MM.1S (cell line): Measurements from ENCODE around the gene TRPC6.

ENCODE experiments used
- DNase-seq: peaks from one replicate; pipeline ENCODE4 v3.0.0-alpha.2; 2015
- H2AFZ ChIP-seq: fragments of 300-600 bp; sonication (generic); 2 replicates; pipeline ENCODE4 v1.6.0; 2016; ENCODE audit warnings: antibody characterized with exemption, low read length
- H3F3A ChIP-seq: fragments of 300-600 bp; sonication (generic); 2 replicates; pipeline ENCODE4 v1.6.1; 2016; ENCODE audit warnings: mild to moderate bottlenecking, antibody characterized with exemption, low read length, moderate library complexity, mixed read lengths; ENCODE audit not compliant: insufficient read depth
- H3K27ac ChIP-seq: fragments of 300-600 bp; sonication (generic); 2 replicates; pipeline ENCODE4 v1.5.1; 2016; ENCODE audit warnings: mild to moderate bottlenecking, low read length
- H3K27me3 ChIP-seq: fragments of 300-600 bp; sonication (generic); replicated peaks from 2 replicates; pipeline ENCODE4 v1.6.0; 2016; ENCODE audit warnings: low read length; ENCODE audit not compliant: insufficient read depth
- H3K36me3 ChIP-seq: fragments of 300-600 bp; sonication (generic); replicated peaks from 2 replicates; pipeline ENCODE4 v1.6.1; 2016; ENCODE audit warnings: mild to moderate bottlenecking, low read length, mixed read lengths; ENCODE audit not compliant: insufficient read depth
- H3K4me1 ChIP-seq: fragments of 300-600 bp; sonication (generic); 2 replicates; pipeline ENCODE4 v1.6.1; 2016; ENCODE audit warnings: low read length, mixed read lengths
- H3K4me2 ChIP-seq: fragments of 300-600 bp; sonication (generic); 2 replicates; pipeline ENCODE4 v1.6.0; 2016; ENCODE audit warnings: low read depth, low read length
- H3K4me3 ChIP-seq: fragments of 300-600 bp; sonication (generic); 2 replicates; pipeline ENCODE4 v1.5.1; 2016; ENCODE audit warnings: low read length, mixed read lengths
- H3K79me2 ChIP-seq: fragments of 300-600 bp; sonication (generic); 2 replicates; pipeline ENCODE4 v1.6.1; 2016; ENCODE audit warnings: mixed run types, low read length, mixed read lengths
- H3K9ac ChIP-seq: fragments of 300-600 bp; sonication (generic); 2 replicates; pipeline ENCODE4 v1.6.1; 2016; ENCODE audit warnings: low read length, mixed read lengths
- H3K9me2 ChIP-seq: fragments of 300-600 bp; sonication (generic); replicated peaks from 2 replicates; pipeline ENCODE4 v1.6.1; 2016; ENCODE audit warnings: mild to moderate bottlenecking, low read length, mixed read lengths; ENCODE audit not compliant: insufficient read depth
- H3K9me3 ChIP-seq: fragments of 300-600 bp; sonication (generic); replicated peaks from 2 replicates; pipeline ENCODE4 v1.6.1; 2016; ENCODE audit warnings: mild to moderate bottlenecking, low read length, mixed read lengths; ENCODE audit not compliant: insufficient read depth
- H4K20me1 ChIP-seq: fragments of 300-600 bp; sonication (generic); 2 replicates; pipeline ENCODE4 v1.6.1; 2016; ENCODE audit warnings: mild to moderate bottlenecking, low read length, moderate library complexity, mixed read lengths; ENCODE audit not compliant: insufficient read depth
- EZH2 ChIP-seq: fragments of 300-600 bp; sonication (generic); optimal IDR thresholded peaks from 2 replicates; pipeline ENCODE3; 2017; ENCODE audit warnings: low read depth, mild to moderate bottlenecking, antibody characterized with exemption, low read length, mixed read lengths
- EZH2phosphoT487 ChIP-seq: fragments of 300-600 bp; sonication (generic); IDR thresholded peaks from 2 replicates; pipeline ENCODE4 v1.6.1; 2018; ENCODE audit warnings: antibody characterized with exemption, low read length
- TF ChIP-seq, protein P1 (sequence below): fragments of 300-600 bp; sonication (generic); IDR thresholded peaks from 2 replicates; pipeline ENCODE4 v1.5.1; 2016; ENCODE audit warnings: antibody characterized with exemption, low read length, mixed read lengths

Gene TRPC6

GRCh38 chr11:101407324-101407723, 176.5 kb downstream of the TRPC6 start:
- H3K79me2 ChIP-seq: no peaks in the 10 kb centered on the region
- no peaks in the 10 kb centered on the region for H3K4me1 ChIP-seq
- no peak overlapping the region for H2AFZ ChIP-seq
- no peaks in the 10 kb centered on the region for H3K27me3 ChIP-seq
- no peak overlapping the region for H3K4me2 ChIP-seq
- no peak overlapping the region for H3K27ac ChIP-seq
- no peak overlapping the region for H3K4me3 ChIP-seq
- H4K20me1 ChIP-seq: no peaks in the 10 kb centered on the region
- no peaks in the 10 kb centered on the region for H3F3A ChIP-seq
- DNase-seq: no peak
- no peak overlapping the region for H3K9ac ChIP-seq
- no peaks in the 10 kb centered on the region for H3K9me2 ChIP-seq
- no peaks in the 10 kb centered on the region for H3K9me3 ChIP-seq
- H3K36me3 ChIP-seq: no peaks in the 10 kb centered on the region
- TF ChIP-seq EZH2 (no peak), EZH2phosphoT487 (no peak)
- TF ChIP-seq, protein P1, sequence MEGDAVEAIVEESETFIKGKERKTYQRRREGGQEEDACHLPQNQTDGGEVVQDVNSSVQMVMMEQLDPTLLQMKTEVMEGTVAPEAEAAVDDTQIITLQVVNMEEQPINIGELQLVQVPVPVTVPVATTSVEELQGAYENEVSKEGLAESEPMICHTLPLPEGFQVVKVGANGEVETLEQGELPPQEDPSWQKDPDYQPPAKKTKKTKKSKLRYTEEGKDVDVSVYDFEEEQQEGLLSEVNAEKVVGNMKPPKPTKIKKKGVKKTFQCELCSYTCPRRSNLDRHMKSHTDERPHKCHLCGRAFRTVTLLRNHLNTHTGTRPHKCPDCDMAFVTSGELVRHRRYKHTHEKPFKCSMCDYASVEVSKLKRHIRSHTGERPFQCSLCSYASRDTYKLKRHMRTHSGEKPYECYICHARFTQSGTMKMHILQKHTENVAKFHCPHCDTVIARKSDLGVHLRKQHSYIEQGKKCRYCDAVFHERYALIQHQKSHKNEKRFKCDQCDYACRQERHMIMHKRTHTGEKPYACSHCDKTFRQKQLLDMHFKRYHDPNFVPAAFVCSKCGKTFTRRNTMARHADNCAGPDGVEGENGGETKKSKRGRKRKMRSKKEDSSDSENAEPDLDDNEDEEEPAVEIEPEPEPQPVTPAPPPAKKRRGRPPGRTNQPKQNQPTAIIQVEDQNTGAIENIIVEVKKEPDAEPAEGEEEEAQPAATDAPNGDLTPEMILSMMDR: no peak
